HFFc6 (cell line): ENCODE data around the gene SKAP1. TPM values are rescaled to one million over a fixed set of nuclear protein-coding genes. Genes with fewer than 3 reads are reported as not detected.
"Not testable (repeated sequence)": the region's sequence is repeated elsewhere in the genome, so short reads cannot be mapped to it uniquely, and the experiment has no call there.

Source experiments
- DNase-seq: peaks from one replicate; pipeline ENCODE4 v3.0.0-alpha.2; 2018
- H3K27ac Mint-ChIP-seq: 2 replicates; pipeline ENCODE4 v1.8.0; 2020; ENCODE audit warnings: mild to moderate bottlenecking, mixed read lengths
- H3K27me3 Mint-ChIP-seq: 2 replicates; pipeline ENCODE4 v1.8.0; 2021; ENCODE audit warnings: mild to moderate bottlenecking, moderate library complexity, mixed read lengths; ENCODE audit not compliant: insufficient read depth
- H3K36me3 Mint-ChIP-seq: 2 replicates; pipeline ENCODE4 v1.8.0; 2021; ENCODE audit warnings: low read depth, mixed read lengths
- H3K4me1 Mint-ChIP-seq: 2 replicates; pipeline ENCODE4 v1.8.0; 2020; ENCODE audit warnings: low read depth, mixed read lengths
- H3K4me3 Mint-ChIP-seq: 2 replicates; pipeline ENCODE4 v1.8.0; 2020; ENCODE audit warnings: mild to moderate bottlenecking, moderate library complexity, mixed read lengths
- H3K9me3 Mint-ChIP-seq: 2 replicates; pipeline ENCODE4 v1.8.0; 2020; ENCODE audit warnings: mild to moderate bottlenecking, mixed read lengths
- total RNA-seq, 6 experiments: library from RNA; stranded (reverse); fragmentation: NEBNext Ultra II Directional; extraction: Animal tissue kit (Norgen Biotek cat#: 25700); gene quantifications; 2 replicates in 1 of 6; 3 replicates in 5 of 6; pipeline ENCODE4 v1.2.3, GENCODE V29; 2021
- TF ChIP-seq, protein P1 (sequence below): fragments of 200-600 bp; sonication (generic); IDR thresholded peaks from 2 replicates; pipeline ENCODE4 v1.5.0; 2021; ENCODE audit warnings: antibody characterized with exemption, mild to moderate bottlenecking

Gene SKAP1
- total RNA-seq, 6 experiments from 2014 or later: not detected

DNA sequence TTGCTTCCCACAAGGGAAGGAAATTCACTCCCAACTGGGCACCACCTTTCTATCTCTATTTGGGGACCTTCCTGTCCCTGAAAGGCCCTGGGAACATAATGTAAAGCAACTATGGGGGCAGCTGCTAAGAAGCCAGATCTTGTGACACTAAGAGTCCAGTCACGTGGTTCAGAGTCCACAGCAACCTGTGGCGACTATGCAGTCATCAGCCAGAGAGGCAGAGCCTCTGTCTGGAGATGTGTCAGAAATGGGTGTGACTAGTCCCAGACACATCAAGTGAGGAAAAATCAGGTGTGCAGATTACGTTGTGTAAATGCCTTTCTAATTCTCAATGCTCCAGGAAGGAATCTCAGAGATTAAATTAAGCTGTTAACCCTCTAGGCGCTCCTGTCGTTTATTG is 26.6 kb upstream of the SKAP1 start:
- H3K36me3 Mint-ChIP-seq: no peaks in the 10 kb centered on the region
- no peak for DNase-seq
- TF ChIP-seq, protein P1, sequence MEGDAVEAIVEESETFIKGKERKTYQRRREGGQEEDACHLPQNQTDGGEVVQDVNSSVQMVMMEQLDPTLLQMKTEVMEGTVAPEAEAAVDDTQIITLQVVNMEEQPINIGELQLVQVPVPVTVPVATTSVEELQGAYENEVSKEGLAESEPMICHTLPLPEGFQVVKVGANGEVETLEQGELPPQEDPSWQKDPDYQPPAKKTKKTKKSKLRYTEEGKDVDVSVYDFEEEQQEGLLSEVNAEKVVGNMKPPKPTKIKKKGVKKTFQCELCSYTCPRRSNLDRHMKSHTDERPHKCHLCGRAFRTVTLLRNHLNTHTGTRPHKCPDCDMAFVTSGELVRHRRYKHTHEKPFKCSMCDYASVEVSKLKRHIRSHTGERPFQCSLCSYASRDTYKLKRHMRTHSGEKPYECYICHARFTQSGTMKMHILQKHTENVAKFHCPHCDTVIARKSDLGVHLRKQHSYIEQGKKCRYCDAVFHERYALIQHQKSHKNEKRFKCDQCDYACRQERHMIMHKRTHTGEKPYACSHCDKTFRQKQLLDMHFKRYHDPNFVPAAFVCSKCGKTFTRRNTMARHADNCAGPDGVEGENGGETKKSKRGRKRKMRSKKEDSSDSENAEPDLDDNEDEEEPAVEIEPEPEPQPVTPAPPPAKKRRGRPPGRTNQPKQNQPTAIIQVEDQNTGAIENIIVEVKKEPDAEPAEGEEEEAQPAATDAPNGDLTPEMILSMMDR: no peak
- no peak overlapping the region for H3K4me3 Mint-ChIP-seq
- H3K27me3 Mint-ChIP-seq: peaks cover 32% of the 10 kb centered on the region
- no peaks in the 10 kb centered on the region for H3K4me1 Mint-ChIP-seq
- no peak overlapping the region for H3K27ac Mint-ChIP-seq
- H3K9me3 Mint-ChIP-seq: no peaks in the 10 kb centered on the region

DNA sequence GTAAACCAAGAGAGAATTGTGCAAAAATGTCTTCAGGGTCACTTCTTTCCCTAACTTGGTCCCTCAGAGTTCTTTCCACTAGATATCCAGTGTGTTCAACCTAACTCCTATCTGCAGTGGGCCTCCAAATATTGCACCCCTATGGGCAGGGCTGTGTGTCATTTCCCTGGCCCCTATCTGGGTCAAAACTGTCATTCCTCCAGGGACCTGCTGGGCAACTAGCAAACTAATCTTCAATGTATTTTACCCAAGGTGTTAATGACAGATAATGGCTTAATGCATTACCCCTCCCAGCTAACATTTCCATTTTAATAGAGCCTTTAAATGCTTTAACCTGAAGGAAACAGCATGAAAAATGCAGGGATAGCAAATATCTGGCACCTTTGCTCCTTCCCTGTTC is 25.8 kb upstream of the SKAP1 start:
- TF ChIP-seq, protein P1: no peak
- Mint-ChIP-seq H3K27me3 (peaks cover 34% of the 10 kb centered on the region), H3K27ac (no peak overlapping the region), H3K4me3 (no peak overlapping the region), H3K4me1 (no peaks in the 10 kb centered on the region), H3K9me3 (no peaks in the 10 kb centered on the region), H3K36me3 (no peaks in the 10 kb centered on the region)
- DNase-seq: no peak

DNA sequence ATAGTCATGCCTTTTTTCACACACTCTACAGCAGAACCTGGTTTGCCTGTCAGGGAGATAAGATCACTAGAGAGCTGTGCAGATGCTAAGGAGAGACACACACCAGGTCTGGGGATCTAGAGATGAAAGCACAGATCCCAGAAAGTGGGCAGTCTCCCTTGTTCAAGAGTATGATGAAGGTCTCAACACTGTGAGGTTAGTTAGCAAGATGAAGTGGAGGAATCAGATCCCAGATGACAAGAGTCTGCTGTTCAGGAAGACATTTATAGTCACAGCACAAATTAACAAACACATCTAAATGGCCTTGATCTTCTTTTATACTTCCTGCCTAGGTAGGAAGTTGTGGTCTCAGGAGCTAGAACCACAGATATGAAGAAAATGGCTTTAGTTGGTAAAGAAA is 23.4 kb upstream of the SKAP1 start:
- TF ChIP-seq, protein P1: no peak
- H3K4me3 Mint-ChIP-seq: no peak overlapping the region
- H3K9me3 Mint-ChIP-seq: no peaks in the 10 kb centered on the region; the same call in 1 of the 2 replicates
- no peaks in the 10 kb centered on the region for H3K36me3 Mint-ChIP-seq
- no peak for DNase-seq
- H3K27me3 Mint-ChIP-seq: peaks cover 42% of the 10 kb centered on the region
- no peak overlapping the region for H3K27ac Mint-ChIP-seq
- no peaks in the 10 kb centered on the region for H3K4me1 Mint-ChIP-seq

DNA sequence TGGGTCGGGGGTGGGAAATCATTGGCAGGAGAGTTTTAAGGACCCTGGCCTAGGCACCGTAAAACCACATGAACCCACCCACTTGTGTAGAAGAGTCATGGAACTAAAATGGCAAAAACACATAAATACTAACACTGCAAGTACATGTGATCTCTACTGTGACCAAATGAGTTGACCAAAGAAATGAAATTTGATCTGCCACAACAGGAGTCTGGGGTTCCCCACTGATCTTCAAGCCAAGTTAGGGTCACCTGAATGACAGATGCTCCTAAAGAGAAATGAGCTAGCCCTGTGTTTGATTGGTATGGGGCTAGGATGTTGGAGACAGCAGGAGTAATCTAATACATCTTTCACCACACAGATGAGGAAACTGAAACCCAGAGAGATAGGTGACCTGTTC is 21.5 kb upstream of the SKAP1 start:
- H3K4me3 Mint-ChIP-seq: no peak overlapping the region
- no peak overlapping the region for H3K27ac Mint-ChIP-seq

DNA sequence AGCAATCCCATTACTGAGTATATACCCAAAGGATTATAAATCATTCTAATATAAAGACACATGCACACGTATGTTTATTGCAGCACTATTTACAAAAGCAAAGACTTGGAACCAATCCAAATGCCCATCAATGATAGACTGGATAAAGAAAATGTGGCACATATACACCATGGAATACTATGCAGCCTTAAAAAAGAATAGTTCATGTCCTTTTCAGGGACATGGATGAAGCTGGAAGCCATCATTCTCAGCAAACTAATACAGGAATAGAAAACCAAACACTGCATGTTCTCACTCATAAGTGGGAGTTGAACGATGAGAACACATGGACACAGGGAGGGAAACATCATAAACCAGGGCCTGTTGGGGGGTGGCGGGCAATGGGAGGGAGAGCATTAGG is 19.3 kb upstream of the SKAP1 start:
- peaks cover 41% of the 10 kb centered on the region for H3K27me3 Mint-ChIP-seq
- H3K4me1 Mint-ChIP-seq, DNase-seq, H3K9me3 Mint-ChIP-seq, H3K36me3 Mint-ChIP-seq, H3K27ac Mint-ChIP-seq, H3K4me3 Mint-ChIP-seq: not testable (repeated sequence)

More for the DNA sequence above, 21.5 kb upstream of the SKAP1 start:
- no peaks in the 10 kb centered on the region for H3K36me3 Mint-ChIP-seq
- no peaks in the 10 kb centered on the region; the same call in 1 of the 2 replicates for H3K9me3 Mint-ChIP-seq
- H3K27me3 Mint-ChIP-seq: peaks cover 41% of the 10 kb centered on the region
- DNase-seq: no peak
- H3K4me1 Mint-ChIP-seq: no peaks in the 10 kb centered on the region
- TF ChIP-seq, protein P1: no peak

DNA sequence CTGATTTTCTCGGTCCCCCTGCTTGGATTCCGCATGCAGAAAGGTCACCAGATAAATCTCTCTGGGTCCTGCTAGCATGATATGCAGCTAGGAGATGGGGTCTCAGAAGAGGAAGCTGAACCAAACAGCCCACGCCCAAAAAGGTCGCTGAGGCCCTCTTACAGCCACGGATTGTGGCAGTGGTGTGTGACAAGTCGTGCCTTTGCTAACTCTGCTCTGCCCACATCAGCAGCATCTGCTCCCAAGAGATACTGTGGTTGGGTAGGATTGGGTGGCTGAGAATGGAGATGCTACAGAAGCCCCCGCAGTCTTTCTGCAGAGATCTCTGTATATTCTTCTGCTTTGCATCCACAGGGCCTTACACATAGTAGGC is 15.2 kb upstream of the SKAP1 start:
- Mint-ChIP-seq H3K36me3 (no peaks in the 10 kb centered on the region), H3K27me3 (peaks cover 22% of the 10 kb centered on the region), H3K4me1 (peaks cover 9% of the 10 kb centered on the region; the same call in 1 of the 2 replicates), H3K4me3 (no peak overlapping the region), H3K9me3 (no peaks in the 10 kb centered on the region; the same call in 1 of the 2 replicates), H3K27ac (no peak overlapping the region)
- DNase-seq: no peak
- TF ChIP-seq, protein P1: no peak
